GDM1 (cell line): ENCODE data around the gene RIN3.

Source experiments
- DNase-seq: peaks from one replicate; lab custom pipeline; 2025; lab: John Stamatoyannopoulos, UW

The RIN3 gene

GRCh38 chr14:92575061-92575747 lies 61.6 kb downstream of the RIN3 start:
- DNase-seq, result no peak

- DNase-seq, result no peak
Observed at GRCh38 chr14:92575748-92576303, 62.2 kb downstream of the RIN3 start.

- DNase-seq, result no peak
Observed at GRCh38 chr14:92577321-92577742, 63.8 kb downstream of the RIN3 start.

- no peak for DNase-seq
Observed at GRCh38 chr14:92578511-92578910, 64.9 kb downstream of the RIN3 start.

- DNase-seq, result no peak
Observed at GRCh38 chr14:92579244-92579936, 65.8 kb downstream of the RIN3 start.

GRCh38 chr14:92581206-92581605 lies 67.6 kb downstream of the RIN3 start:
- DNase-seq, result no peak

GRCh38 chr14:92581966-92582566 lies 68.5 kb downstream of the RIN3 start:
- no peak for DNase-seq

GRCh38 chr14:92582706-92583452 lies 69.3 kb downstream of the RIN3 start:
- DNase-seq, result no peak

- no peak for DNase-seq
Observed at GRCh38 chr14:92584220-92584619, 70.6 kb downstream of the RIN3 start.

- no peak for DNase-seq
Observed at GRCh38 chr14:92584816-92585215, 71.2 kb downstream of the RIN3 start.

GRCh38 chr14:92585981-92586937 lies 72.7 kb downstream of the RIN3 start:
- peak; percentile 73 for DNase-seq

- DNase-seq, result no peak
Observed at GRCh38 chr14:92586963-92587699, 73.5 kb downstream of the RIN3 start.

- no peak for DNase-seq
Observed at GRCh38 chr14:92587700-92588085, 74.1 kb downstream of the RIN3 start.

- no peak for DNase-seq
Observed at GRCh38 chr14:92589213-92589852, 75.8 kb downstream of the RIN3 start.

- no peak for DNase-seq
Observed at GRCh38 chr14:92590176-92590575, 76.6 kb downstream of the RIN3 start.

GRCh38 chr14:92590941-92591340 lies 77.4 kb downstream of the RIN3 start:
- DNase-seq, result no peak

GRCh38 chr14:92591346-92591745 lies 77.8 kb downstream of the RIN3 start:
- no peak for DNase-seq

- DNase-seq, result no peak
Observed at GRCh38 chr14:92595267-92595666, 81.7 kb downstream of the RIN3 start.

- DNase-seq, result no peak
Observed at GRCh38 chr14:92596331-92596907, 82.8 kb downstream of the RIN3 start.
